Thymus (tissue), 11 donors: ENCODE results near the gene RASA3. TPM values are rescaled to one million over a fixed set of nuclear protein-coding genes. Genes with fewer than 3 reads are reported as not detected.

ENCODE experiments used
- DNase-seq, 9 donors: peaks; one replicate each; pipeline ENCODE4 v3.0.0-alpha.2; 2013; ENCODE audit warnings: low spot score in 9 of 9, low read depth in 6 of 9, missing footprints in 1 of 9
- H3K27ac ChIP-seq, 2 donors: one replicate each; pipeline ENCODE4 v1.5.1; 2013; ENCODE audit warnings: control low read depth in 1 of 2, low read depth in 1 of 2, low read length in 1 of 2, mild to moderate bottlenecking in 1 of 2, moderate library complexity in 1 of 2
- H3K27me3 ChIP-seq, 2 donors: one replicate each; pipeline ENCODE4 v1.5.1; 2013; ENCODE audit warnings: low read length in 1 of 2; ENCODE audit not compliant: control insufficient read depth in 2 of 2, insufficient read depth in 1 of 2
- H3K36me3 ChIP-seq, 2 donors: one replicate each; pipeline ENCODE4 v1.5.1; 2013; ENCODE audit warnings: low read length in 1 of 2, mild to moderate bottlenecking in 1 of 2, moderate library complexity in 1 of 2; ENCODE audit not compliant: control insufficient read depth in 2 of 2, insufficient read depth in 2 of 2
- H3K4me1 ChIP-seq, 2 donors: one replicate each; pipeline ENCODE4 v1.5.1; 2013; ENCODE audit warnings: low read length in 2 of 2; ENCODE audit not compliant: control insufficient read depth in 2 of 2, insufficient read depth in 2 of 2
- H3K4me3 ChIP-seq, 2 donors: one replicate each; pipeline ENCODE4 v1.5.1; 2013; ENCODE audit warnings: low read length in 2 of 2, control low read depth in 1 of 2, mild to moderate bottlenecking in 1 of 2
- H3K9me3 ChIP-seq, 2 donors: one replicate each; pipeline ENCODE4 v1.5.1; 2013; ENCODE audit warnings: low read length in 1 of 2, mild to moderate bottlenecking in 1 of 2; ENCODE audit not compliant: control insufficient read depth in 2 of 2, insufficient read depth in 1 of 2
- WGBS: extraction: QIAGEN DNeasy Blood & Tissue Kit; methylation state at CpG from one replicate; pipeline ENCODE4 v1.1.7; 2013; 5-methylcytosine and 5-hydroxymethylcytosine counted together
- polyA plus RNA-seq: library from polyadenylated mRNA; stranded (reverse); fragments of 200-250 nt; gene quantifications from one replicate; pipeline ENCODE4 v1.2.3, GENCODE V29; 2013
- total RNA-seq: library from RNA; stranded (reverse); fragments of 120-200 nt; gene quantifications from one replicate; pipeline ENCODE4 v1.2.4, GENCODE V29; 2013
- donor health status: healthy.

The RASA3 gene
- total and polyA plus RNA-seq, 2 donors: 23.8 to 25.1 TPM

GRCh38 chr13:114109641-114110041 is 22.8 kb downstream of the RASA3 start:
- no peaks in the 10 kb centered on the region for H3K27me3 ChIP-seq
- DNase-seq: peak in 3 of 9 donors; percentile 48 to 71 (median 51)
- H3K9me3 ChIP-seq: peaks cover 0 to 17% of the 10 kb centered on the region in 2 donors
- H3K36me3 ChIP-seq: no peaks in the 10 kb centered on the region
- WGBS: 67% methylated on average over 24 of the region's 24 CpGs
- peak overlapping the region; percentile 3 to 17 for H3K4me3 ChIP-seq
- H3K4me1 ChIP-seq: peaks cover 22 to 81% of the 10 kb centered on the region in 2 donors
- peak overlapping the region; percentile 84 to 99 for H3K27ac ChIP-seq

GRCh38 chr13:114108894-114109293 is 23.5 kb downstream of the RASA3 start:
- no peaks in the 10 kb centered on the region for H3K27me3 ChIP-seq
- peaks cover 22 to 77% of the 10 kb centered on the region in 2 donors for H3K4me1 ChIP-seq
- WGBS: 91% methylated on average over 20 of the region's 20 CpGs
- DNase-seq: no peak
- peaks cover 0 to 17% of the 10 kb centered on the region in 2 donors for H3K9me3 ChIP-seq
- peak overlapping the region in 1 of 2 donors; percentile 17 for H3K4me3 ChIP-seq
- H3K36me3 ChIP-seq: no peaks in the 10 kb centered on the region
- H3K27ac ChIP-seq: peak overlapping the region in 1 of 2 donors; percentile 99

GRCh38 chr13:114108141-114108761 is 24.2 kb downstream of the RASA3 start:
- H3K4me3 ChIP-seq: no peak overlapping the region
- no peak for DNase-seq
- H3K9me3 ChIP-seq: peaks cover 0 to 17% of the 10 kb centered on the region in 2 donors
- H3K27me3 ChIP-seq: no peaks in the 10 kb centered on the region
- H3K36me3 ChIP-seq: no peaks in the 10 kb centered on the region
- WGBS: 96% methylated on average over 33 of the region's 33 CpGs
- H3K27ac ChIP-seq: peak overlapping the region in 1 of 2 donors; percentile 99
- H3K4me1 ChIP-seq: peaks cover 22 to 73% of the 10 kb centered on the region in 2 donors

GRCh38 chr13:114107686-114108081 is 24.7 kb downstream of the RASA3 start:
- H3K4me3 ChIP-seq: no peak overlapping the region
- H3K27ac ChIP-seq: peak overlapping the region in 1 of 2 donors; percentile 26
- H3K4me1 ChIP-seq: peaks cover 20 to 67% of the 10 kb centered on the region in 2 donors
- no peak for DNase-seq
- WGBS: 93% methylated on average over 12 of the region's 12 CpGs
- no peaks in the 10 kb centered on the region for H3K36me3 ChIP-seq
- no peaks in the 10 kb centered on the region for H3K27me3 ChIP-seq
- H3K9me3 ChIP-seq: peaks cover 0 to 13% of the 10 kb centered on the region in 2 donors

GRCh38 chr13:114106991-114107685 is 25.3 kb downstream of the RASA3 start:
- Histone ChIP-seq H3K36me3 (no peaks in the 10 kb centered on the region), H3K4me3 (no peak overlapping the region), H3K9me3 (peaks cover 0 to 9% of the 10 kb centered on the region in 2 donors), H3K27ac (peak overlapping the region in 1 of 2 donors; percentile 26), H3K4me1 (peaks cover 17 to 64% of the 10 kb centered on the region in 2 donors), H3K27me3 (no peaks in the 10 kb centered on the region)
- DNase-seq: no peak
- 96% methylated on average over 27 of the region's 27 CpGs for WGBS

- no peak for DNase-seq
- Histone ChIP-seq H3K36me3 (no peaks in the 10 kb centered on the region), H3K4me1 (peaks cover 11 to 62% of the 10 kb centered on the region in 2 donors), H3K27me3 (no peaks in the 10 kb centered on the region), H3K9me3 (peaks cover 0 to 9% of the 10 kb centered on the region in 2 donors), H3K4me3 (no peak overlapping the region), H3K27ac (no peak overlapping the region)
- 99% methylated on average over 9 of the region's 9 CpGs for WGBS
Measured at GRCh38 chr13:114106526-114106925, 25.9 kb downstream of the RASA3 start.

GRCh38 chr13:114105521-114106225 is 26.8 kb downstream of the RASA3 start:
- H3K4me1 ChIP-seq: peaks cover 11 to 66% of the 10 kb centered on the region in 2 donors
- 93% methylated on average over 30 of the region's 30 CpGs for WGBS
- peaks cover 0 to 5% of the 10 kb centered on the region in 2 donors for H3K9me3 ChIP-seq
- no peak for DNase-seq
- H3K27ac ChIP-seq: no peak overlapping the region
- no peaks in the 10 kb centered on the region for H3K27me3 ChIP-seq
- H3K36me3 ChIP-seq: peaks cover 3 to 4% of the 10 kb centered on the region in 2 donors
- H3K4me3 ChIP-seq: no peak overlapping the region

- peaks cover 9 to 66% of the 10 kb centered on the region in 2 donors for H3K4me1 ChIP-seq
- 92% methylated on average over 24 of the region's 24 CpGs for WGBS
- DNase-seq: no peak
Measured at GRCh38 chr13:114104655-114105520, 27.5 kb downstream of the RASA3 start.

More at GRCh38 chr13:114104655-114105520, 27.5 kb downstream of the RASA3 start:
- no peaks in the 10 kb centered on the region for H3K27me3 ChIP-seq
- H3K36me3 ChIP-seq: peaks cover 3 to 4% of the 10 kb centered on the region in 2 donors
- no peaks in the 10 kb centered on the region for H3K9me3 ChIP-seq
- no peak overlapping the region for H3K27ac ChIP-seq
- no peak overlapping the region for H3K4me3 ChIP-seq
